Effector memory CD8-positive, alpha-beta T cell (primary cell): ENCODE data around the gene FCRL6.
A peak's percentile ranks its signal among the peaks of the same experiment; 100 is the strongest.

Experiments used
- ATAC-seq: fragments of 150-1000 bp; cut with Tn5 transposase; replicated peaks from 2 replicates; pipeline ENCODE4 v1.10.0; 2021; ENCODE audit warnings: mild to moderate bottlenecking, moderate library complexity
- DNase-seq, 3 experiments: peaks; one replicate each; pipeline ENCODE4 v3.0.0; 2021
- H3K27ac Mint-ChIP-seq, 2 donors: one replicate each; pipeline ENCODE4 v1.8.0; 2022; ENCODE audit warnings: mild to moderate bottlenecking in 2 of 2, mixed read lengths in 2 of 2, moderate library complexity in 2 of 2
- H3K27me3 Mint-ChIP-seq, 2 donors: one replicate each; pipeline ENCODE4 v1.8.0; 2022; ENCODE audit warnings: mixed read lengths in 2 of 2
- H3K36me3 Mint-ChIP-seq: one replicate; pipeline ENCODE4 v1.8.0; 2022; ENCODE audit warnings: mild to moderate bottlenecking, moderate library complexity, mixed read lengths; ENCODE audit not compliant: insufficient read depth
- H3K4me1 Mint-ChIP-seq, 2 donors: one replicate each; pipeline ENCODE4 v1.8.0; 2022; ENCODE audit warnings: low read depth in 2 of 2, mixed read lengths in 2 of 2
- H3K4me3 Mint-ChIP-seq, 2 donors: one replicate each; pipeline ENCODE4 v1.8.0; 2022; ENCODE audit warnings: mild to moderate bottlenecking in 2 of 2, mixed read lengths in 2 of 2, moderate library complexity in 2 of 2
- H3K9me3 Mint-ChIP-seq, 2 donors: one replicate each; pipeline ENCODE4 v1.8.0; 2022; ENCODE audit warnings: mixed read lengths in 2 of 2

The FCRL6 gene

GRCh38 chr1:159830722-159831121 lies 28.6 kb downstream of the FCRL6 start:
- ATAC-seq (no peak), DNase-seq (no peak)
- peak overlapping the region in 1 of 2 donors; percentile 75 for H3K4me3 Mint-ChIP-seq
- H3K4me1 Mint-ChIP-seq: peaks cover 52 to 66% of the 10 kb centered on the region in 2 donors
- H3K27me3 Mint-ChIP-seq: no peaks in the 10 kb centered on the region
- H3K27ac Mint-ChIP-seq: no peak overlapping the region
- peaks cover 0 to 5% of the 10 kb centered on the region in 2 donors for H3K9me3 Mint-ChIP-seq
- H3K36me3 Mint-ChIP-seq: peaks cover 25% of the 10 kb centered on the region

DNA sequence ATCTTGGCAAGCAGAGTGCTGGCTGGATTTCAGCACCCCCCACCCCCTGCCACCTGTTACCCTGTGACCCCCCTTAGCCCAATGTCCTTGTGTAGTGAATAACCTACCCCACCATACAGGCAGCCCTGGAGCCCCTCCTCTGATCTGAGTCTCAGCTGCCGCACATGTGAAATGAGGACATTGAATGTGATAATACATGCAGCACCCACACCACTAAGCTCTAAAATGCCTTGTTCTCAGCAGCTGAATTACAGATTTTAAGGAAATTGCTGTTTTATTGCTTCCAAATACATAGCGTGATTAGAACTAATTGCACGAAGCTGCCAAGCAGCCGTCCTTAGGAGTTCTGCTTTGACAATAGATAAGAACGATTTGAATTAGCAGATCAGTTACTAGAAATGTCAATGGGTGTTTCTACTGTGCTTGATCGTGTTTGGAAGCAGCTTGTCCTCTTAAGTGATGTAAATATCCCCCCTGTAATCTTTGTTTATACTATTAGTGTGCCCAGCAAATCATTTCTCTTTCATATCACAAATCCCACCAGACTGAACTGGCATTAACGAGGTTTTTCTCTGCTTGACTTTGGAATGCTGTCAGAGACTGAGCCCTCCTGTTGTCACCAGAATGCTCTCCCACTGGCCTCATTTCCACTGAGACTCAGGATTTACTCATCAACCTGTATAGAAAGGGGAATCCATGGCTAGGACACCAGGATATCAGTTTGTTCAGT lies 29.4 kb downstream of the FCRL6 start:
- DNase-seq: no peak
- H3K27ac Mint-ChIP-seq: no peak overlapping the region
- peaks cover 43 to 61% of the 10 kb centered on the region in 2 donors for H3K4me1 Mint-ChIP-seq
- no peaks in the 10 kb centered on the region for H3K27me3 Mint-ChIP-seq
- peaks cover 19% of the 10 kb centered on the region for H3K36me3 Mint-ChIP-seq
- H3K9me3 Mint-ChIP-seq: peaks cover 0 to 5% of the 10 kb centered on the region in 2 donors
- H3K4me3 Mint-ChIP-seq: no peak overlapping the region
- no peak for ATAC-seq

GRCh38 chr1:159832309-159832708 lies 30.1 kb downstream of the FCRL6 start:
- H3K4me3 Mint-ChIP-seq: no peak overlapping the region
- H3K27ac Mint-ChIP-seq: no peak overlapping the region
- peaks cover 12% of the 10 kb centered on the region for H3K36me3 Mint-ChIP-seq
- no peak for DNase-seq
- peaks cover 0 to 5% of the 10 kb centered on the region in 2 donors for H3K9me3 Mint-ChIP-seq
- peaks cover 36 to 58% of the 10 kb centered on the region in 2 donors for H3K4me1 Mint-ChIP-seq
- H3K27me3 Mint-ChIP-seq: no peaks in the 10 kb centered on the region
- no peak for ATAC-seq

- DNase-seq (no peak), ATAC-seq (no peak)
- Mint-ChIP-seq H3K27me3 (no peaks in the 10 kb centered on the region), H3K4me3 (no peak overlapping the region), H3K27ac (no peak overlapping the region), H3K9me3 (no peaks in the 10 kb centered on the region), H3K4me1 (peaks cover 11 to 30% of the 10 kb centered on the region in 2 donors), H3K36me3 (peaks cover 3% of the 10 kb centered on the region)
These were observed 33.2 kb downstream of the FCRL6 start for GRCh38 chr1:159835356-159835755.

- Mint-ChIP-seq H3K27ac (no peak overlapping the region), H3K4me1 (peaks cover 10 to 31% of the 10 kb centered on the region in 2 donors)
These were observed 33.8 kb downstream of the FCRL6 start for GRCh38 chr1:159835862-159836525.

DNA sequence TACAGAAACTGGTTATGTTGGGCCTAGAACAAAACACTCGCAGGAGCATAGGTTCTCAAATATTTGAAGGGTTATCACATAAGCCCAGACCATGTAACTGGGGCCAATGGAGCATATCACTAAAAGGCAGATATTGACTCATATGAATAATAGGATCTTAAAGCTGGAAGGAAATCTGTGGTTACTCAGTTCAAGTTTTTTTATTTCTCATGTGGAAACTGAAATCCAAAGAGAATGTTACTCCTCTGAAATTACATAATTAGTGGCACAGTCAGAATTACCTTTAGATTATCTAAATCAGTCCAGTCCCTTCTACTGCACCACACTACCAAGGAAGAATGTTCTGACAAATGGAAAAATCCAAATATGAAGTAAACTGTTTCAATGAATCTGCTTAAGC lies 36.6 kb downstream of the FCRL6 start:
- H3K9me3 Mint-ChIP-seq: no peaks in the 10 kb centered on the region
- no peak overlapping the region for H3K27ac Mint-ChIP-seq
- DNase-seq (no peak), ATAC-seq (no peak)
- H3K27me3 Mint-ChIP-seq: no peaks in the 10 kb centered on the region
- H3K36me3 Mint-ChIP-seq: no peaks in the 10 kb centered on the region
- H3K4me3 Mint-ChIP-seq: no peak overlapping the region
- H3K4me1 Mint-ChIP-seq: peaks cover 6 to 34% of the 10 kb centered on the region in 2 donors

More at GRCh38 chr1:159835862-159836525, 33.8 kb downstream of the FCRL6 start:
- H3K36me3 Mint-ChIP-seq: no peaks in the 10 kb centered on the region
- no peak for DNase-seq
- no peaks in the 10 kb centered on the region for H3K9me3 Mint-ChIP-seq
- no peak for ATAC-seq
- H3K4me3 Mint-ChIP-seq: no peak overlapping the region
- H3K27me3 Mint-ChIP-seq: no peaks in the 10 kb centered on the region

DNA sequence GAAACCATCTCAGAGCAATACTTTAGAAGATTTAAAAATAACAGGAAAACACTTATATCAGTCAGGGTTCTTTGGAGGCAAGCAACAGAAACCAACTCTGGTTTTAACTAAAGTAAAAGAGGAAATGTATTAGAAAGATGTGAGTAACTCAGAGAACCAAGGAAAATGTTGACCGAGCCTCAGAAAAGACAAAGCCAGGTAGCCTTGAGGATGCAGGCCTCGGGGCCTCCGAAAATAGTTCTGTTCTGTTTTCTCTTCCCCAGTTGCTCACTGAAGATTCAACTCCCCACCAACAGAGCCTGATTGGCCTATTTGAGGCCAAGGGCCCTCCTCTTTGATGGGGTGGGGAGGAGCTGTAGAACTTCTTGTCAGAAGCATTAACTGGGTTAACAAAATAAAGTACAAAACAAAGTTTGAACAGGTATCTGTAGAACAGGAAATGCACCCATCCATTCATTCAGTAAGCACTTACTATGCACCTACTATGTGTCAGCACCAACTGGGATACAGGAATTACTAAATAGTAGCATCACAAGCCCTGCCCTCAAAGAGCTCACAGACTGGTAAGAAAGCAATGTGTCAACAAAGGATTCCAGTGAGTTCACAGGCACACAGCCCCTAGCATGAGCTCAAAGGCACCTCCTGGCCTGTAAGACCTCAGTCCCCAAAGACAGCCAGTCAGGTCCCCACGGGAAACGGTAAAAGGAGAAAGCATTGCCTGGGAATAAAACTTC lies 37.1 kb downstream of the FCRL6 start:
- ATAC-seq: no peak
- no peak overlapping the region for H3K4me3 Mint-ChIP-seq
- no peak overlapping the region for H3K27ac Mint-ChIP-seq
- peaks cover 7 to 33% of the 10 kb centered on the region in 2 donors for H3K4me1 Mint-ChIP-seq
- DNase-seq: no peak
- no peaks in the 10 kb centered on the region for H3K9me3 Mint-ChIP-seq
- no peaks in the 10 kb centered on the region for H3K36me3 Mint-ChIP-seq
- H3K27me3 Mint-ChIP-seq: no peaks in the 10 kb centered on the region

DNA sequence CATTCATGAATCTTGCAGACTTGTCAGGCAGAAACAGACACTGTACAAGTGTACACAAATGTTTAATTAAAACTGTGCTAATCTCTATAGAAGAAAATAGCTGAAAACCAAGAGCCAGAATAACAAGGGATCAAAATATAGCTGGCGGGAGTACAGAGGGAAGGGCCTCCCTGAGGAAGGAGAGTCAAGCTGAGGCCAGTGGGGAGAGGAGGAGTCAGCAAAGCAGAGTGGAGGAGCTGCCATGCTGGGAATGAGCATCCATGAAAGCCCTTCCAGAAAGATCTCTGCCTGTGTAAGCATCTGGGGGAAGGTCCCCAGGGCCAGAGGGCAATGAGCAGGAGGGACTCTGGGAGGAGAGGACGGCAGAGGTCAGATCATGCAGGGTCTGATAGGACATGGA lies 39.6 kb downstream of the FCRL6 start:
- DNase-seq: no peak
- Mint-ChIP-seq H3K36me3 (no peaks in the 10 kb centered on the region), H3K27me3 (no peaks in the 10 kb centered on the region), H3K9me3 (no peaks in the 10 kb centered on the region), H3K27ac (no peak overlapping the region), H3K4me1 (peaks cover 7 to 26% of the 10 kb centered on the region in 2 donors), H3K4me3 (no peak overlapping the region)
- no peak for ATAC-seq

- DNase-seq: no peak
- Mint-ChIP-seq H3K27ac (no peak overlapping the region), H3K4me1 (peaks cover 10 to 26% of the 10 kb centered on the region in 2 donors), H3K36me3 (no peaks in the 10 kb centered on the region), H3K4me3 (no peak overlapping the region), H3K9me3 (no peaks in the 10 kb centered on the region), H3K27me3 (no peaks in the 10 kb centered on the region)
- ATAC-seq: no peak
These were observed 41.3 kb downstream of the FCRL6 start for GRCh38 chr1:159843459-159843858.

DNA sequence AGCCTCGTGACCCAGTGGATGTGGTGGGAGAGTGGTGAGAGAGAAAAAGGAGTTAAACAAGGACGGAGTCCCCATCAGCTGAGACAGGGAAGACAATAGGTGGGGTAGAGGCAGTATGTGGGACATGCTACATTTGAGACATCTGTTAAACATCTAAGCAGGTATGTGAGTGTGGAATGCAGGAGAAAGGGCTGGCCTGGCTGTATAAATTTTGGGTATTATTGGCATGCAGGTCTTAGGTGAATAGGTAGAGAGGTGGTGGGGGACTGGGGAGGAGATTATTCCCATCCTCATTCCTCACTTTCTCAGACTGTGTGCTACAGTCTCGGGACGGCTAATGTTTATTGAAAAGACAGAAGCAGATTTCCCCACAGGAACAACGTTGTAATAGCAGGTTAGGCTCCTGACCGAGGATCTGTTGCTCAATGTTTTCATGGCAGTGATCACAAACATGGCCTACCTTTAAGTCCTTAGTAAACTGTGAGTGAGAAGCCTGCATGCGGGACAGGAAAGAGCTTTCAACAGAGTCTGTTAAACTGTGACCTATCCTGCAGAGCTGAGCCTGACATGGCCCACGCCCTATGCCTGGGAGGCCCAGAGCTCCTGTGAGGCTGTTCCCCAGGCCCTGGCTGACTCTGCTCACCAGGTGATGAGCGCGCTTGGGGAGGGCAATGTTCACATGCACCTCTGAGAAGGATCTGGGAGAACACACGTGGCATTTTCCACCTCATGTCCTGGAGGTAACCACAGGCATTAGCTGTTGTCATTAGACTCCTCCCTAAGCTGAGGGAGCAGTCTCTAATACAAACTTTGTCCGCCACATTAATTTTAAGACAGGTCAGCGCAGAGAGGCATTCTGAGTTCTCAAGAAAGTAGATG lies 43.8 kb downstream of the FCRL6 start:
- ATAC-seq (no peak), DNase-seq (no peak)
- H3K36me3 Mint-ChIP-seq: no peaks in the 10 kb centered on the region
- no peak overlapping the region for H3K27ac Mint-ChIP-seq
- H3K4me1 Mint-ChIP-seq: peaks cover 9 to 40% of the 10 kb centered on the region in 2 donors
- H3K4me3 Mint-ChIP-seq: no peak overlapping the region
- no peaks in the 10 kb centered on the region for H3K9me3 Mint-ChIP-seq
- no peaks in the 10 kb centered on the region for H3K27me3 Mint-ChIP-seq

DNA sequence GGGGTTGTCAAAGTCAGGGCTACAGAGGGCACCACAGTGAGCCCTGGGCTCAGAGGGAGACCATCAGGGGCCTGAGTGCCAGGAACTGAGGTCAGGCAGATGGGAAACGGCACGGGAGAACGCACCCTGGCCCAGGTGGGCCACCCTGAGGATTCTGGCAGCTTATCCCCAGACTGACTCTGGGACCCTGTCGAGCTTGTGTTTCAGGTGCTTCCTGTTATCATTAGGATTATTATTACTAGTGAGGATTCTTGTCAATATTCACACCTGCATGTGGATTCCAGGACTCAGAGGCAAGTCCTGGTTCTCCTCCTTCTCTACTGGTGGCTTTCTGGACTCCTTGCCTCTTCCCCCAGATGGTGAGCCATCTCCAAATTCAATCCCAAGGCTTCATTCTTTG lies 45.1 kb downstream of the FCRL6 start:
- no peaks in the 10 kb centered on the region for H3K27me3 Mint-ChIP-seq
- no peaks in the 10 kb centered on the region for H3K36me3 Mint-ChIP-seq
- H3K4me1 Mint-ChIP-seq: peaks cover 16 to 43% of the 10 kb centered on the region in 2 donors
- no peak for DNase-seq
- peak overlapping the region in 1 of 2 donors; percentile 1 for H3K27ac Mint-ChIP-seq
- H3K9me3 Mint-ChIP-seq: no peaks in the 10 kb centered on the region
- no peak for ATAC-seq
- no peak overlapping the region for H3K4me3 Mint-ChIP-seq

DNA sequence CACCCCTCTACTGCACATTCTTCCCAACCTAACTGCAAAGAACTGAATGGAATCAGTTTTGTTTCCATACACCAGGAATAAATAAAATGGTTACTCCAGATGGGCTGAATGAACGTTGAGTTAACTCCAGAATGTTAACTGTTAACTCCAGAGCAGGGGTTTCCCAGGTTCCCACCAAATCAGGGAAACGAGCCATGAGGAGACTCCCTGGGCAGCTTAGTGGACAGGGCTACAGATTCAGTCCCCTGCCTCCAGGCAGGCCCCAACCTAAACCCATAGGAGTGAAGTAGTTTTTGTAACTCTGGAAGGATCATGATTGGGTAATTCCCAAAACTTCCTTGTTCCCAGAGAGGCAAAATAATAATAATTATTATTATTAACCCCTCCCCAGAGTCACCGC lies 46.2 kb downstream of the FCRL6 start:
- Mint-ChIP-seq H3K27ac (no peak overlapping the region), H3K9me3 (no peaks in the 10 kb centered on the region), H3K4me3 (no peak overlapping the region), H3K4me1 (peaks cover 17 to 44% of the 10 kb centered on the region in 2 donors), H3K27me3 (no peaks in the 10 kb centered on the region), H3K36me3 (no peaks in the 10 kb centered on the region)
- ATAC-seq (no peak), DNase-seq (no peak)
